Limb (tissue), 2 donors: ENCODE results near the gene CDKN2B.
"Not testable (repeated sequence)": the region's sequence is repeated elsewhere in the genome, so short reads cannot be mapped to it uniquely, and the experiment has no call there.

Experiments
- DNase-seq, 2 donors: peaks; one replicate each; pipeline ENCODE4 v3.0.0-alpha.2; 2016; ENCODE audit errors: extremely low spot score in 2 of 2

Gene CDKN2B

DNA sequence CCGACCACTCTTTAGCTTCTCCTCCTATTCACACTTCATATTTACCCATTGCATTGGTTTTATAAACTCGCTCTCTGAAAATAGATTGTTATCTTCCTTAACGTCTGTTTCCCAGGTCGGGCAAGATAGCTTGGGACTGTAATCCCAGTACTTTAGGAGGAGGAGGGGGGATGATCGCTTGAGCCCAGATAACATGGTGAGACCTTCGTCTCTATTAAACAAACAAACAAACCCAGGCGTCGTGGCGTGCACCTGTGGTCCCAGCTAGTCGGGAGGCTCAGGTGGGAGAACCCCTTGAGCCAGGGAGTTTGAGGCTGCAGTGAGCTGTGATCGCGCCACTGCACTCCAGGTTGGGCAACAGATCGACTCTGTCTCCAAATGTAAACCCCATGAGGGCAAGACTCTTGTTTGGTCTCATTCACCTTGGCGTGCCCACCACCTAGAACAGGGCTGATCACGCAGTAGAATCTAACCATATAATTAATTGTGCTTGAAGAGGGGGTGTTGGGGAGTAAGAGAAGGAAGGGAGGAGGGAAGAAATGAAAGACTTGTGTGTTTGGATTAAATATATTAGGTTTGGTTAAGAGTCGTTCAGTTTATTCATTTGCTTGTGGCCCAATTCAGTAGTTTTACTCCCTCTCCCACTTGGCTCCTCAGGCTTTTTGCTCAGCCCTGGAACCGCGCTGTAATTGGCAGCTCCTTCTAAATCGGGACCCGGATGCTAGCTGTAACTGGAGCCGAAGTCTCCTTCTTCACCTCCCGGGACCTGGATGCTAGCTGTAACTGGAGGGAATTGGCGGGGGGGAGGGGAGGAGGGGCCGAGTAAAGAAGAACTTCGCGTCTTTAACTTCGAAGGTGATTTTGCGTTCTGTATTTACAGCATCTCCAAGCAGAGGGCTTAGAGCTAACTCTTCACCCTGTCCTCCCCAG is 39.8 kb downstream of the CDKN2B start:
- peak in 1 of 2 donors; percentile 34 for DNase-seq

DNA sequence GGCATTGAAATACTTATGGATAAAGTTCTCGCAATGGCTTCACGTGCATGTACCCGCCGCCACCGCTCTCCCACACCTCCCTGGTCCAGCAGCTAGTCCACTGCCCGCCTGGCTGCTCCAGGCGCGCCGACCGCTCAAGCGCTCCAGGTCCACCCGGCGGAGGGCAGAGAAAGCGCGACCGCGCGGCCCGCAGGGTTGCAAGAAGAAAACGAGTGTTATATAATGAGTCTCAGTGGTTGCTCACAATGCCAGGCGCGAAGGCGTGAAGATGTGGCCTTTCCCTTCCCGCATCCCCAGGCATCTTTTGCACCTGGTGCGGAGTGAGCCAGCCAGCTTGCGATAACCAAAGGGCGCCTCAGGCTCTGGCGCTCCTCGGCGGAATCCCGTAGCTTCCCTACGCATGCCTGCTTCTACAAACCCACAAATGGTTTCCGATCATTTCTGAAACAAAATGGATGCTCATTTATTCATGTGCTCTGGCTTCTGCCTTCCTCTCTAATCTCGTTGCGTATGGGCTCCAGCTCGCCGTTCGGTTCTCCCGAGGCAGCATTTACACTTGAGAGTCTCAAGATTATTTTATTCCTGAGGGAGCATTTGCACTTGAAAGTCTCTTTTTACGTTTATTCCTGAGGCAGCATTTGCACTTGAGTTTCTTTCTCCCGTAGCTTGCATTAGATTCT is 40.6 kb downstream of the CDKN2B start:
- peak in 1 of 2 donors; percentile 63 for DNase-seq

DNA sequence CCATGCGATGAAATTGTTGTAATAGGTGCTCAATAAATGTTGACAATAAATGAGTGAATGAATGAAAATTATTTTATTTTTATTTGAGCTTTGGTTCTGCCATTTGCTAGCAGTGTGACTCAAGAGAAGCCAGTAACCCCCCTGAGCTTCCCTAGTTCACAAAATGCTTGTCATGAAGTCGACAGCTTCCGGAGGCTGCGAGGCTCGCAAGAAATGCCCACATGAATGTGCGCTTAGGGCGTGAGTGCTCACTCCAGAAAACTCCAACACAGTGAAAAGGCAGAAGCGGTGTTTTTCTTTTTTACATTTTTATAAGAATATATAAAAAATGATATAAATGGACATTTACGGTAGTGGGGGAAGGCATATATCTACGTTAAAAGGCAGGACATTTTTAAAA is 41.4 kb downstream of the CDKN2B start:
- no peak for DNase-seq

DNA sequence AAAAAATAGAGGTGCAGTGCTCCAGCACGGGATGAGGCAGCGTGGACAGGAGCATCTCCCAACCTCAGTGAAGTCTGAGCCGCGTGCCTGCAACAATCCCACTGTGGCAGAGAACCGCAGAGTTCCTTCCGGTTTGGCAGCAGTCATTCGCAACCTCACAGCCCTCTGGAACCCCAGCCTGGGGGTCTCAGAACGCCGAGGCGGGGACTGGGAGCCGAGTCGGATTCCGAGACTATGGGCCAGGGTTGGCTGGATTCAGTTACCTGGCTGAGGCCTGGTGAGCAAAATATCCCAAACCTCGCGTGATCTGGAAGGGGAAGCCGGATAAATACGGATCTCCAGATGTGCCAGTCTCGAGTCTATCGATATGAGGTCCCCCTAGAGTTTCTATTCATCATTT is 41.9 kb downstream of the CDKN2B start:
- DNase-seq: no peak

DNA sequence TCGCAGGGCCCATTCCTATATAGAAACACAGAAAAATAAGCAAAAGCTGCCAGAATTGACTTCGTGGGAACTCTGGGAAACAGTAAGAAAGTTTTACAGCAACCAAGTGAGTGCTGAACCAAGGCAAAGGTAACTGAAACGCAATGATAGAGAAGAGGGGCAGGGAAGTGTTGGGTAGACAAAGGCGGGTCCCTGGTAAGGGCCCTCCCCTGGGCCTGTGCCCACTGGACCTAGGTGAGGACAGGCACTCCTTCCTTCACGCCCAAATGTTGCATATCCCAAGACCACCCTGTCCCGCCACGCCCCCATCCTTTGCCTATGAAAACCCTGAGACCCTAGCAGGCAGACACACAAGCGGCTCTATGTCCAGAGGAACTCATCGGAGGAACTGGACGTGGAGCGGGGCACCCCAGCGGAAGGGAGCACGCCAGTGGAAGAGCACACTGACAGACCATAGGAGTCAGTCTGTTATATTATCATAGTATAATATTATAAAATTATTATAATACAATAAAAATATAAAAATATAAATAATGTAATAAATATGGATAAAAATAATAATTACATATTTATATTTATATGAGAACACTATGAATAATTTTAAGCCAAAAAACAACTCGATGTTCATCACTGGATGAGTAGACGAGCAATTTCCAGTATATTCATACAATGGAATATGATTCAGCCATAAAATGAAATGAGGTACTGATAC is 42.8 kb downstream of the CDKN2B start:
- DNase-seq: peak in 1 of 2 donors; percentile 38

DNA sequence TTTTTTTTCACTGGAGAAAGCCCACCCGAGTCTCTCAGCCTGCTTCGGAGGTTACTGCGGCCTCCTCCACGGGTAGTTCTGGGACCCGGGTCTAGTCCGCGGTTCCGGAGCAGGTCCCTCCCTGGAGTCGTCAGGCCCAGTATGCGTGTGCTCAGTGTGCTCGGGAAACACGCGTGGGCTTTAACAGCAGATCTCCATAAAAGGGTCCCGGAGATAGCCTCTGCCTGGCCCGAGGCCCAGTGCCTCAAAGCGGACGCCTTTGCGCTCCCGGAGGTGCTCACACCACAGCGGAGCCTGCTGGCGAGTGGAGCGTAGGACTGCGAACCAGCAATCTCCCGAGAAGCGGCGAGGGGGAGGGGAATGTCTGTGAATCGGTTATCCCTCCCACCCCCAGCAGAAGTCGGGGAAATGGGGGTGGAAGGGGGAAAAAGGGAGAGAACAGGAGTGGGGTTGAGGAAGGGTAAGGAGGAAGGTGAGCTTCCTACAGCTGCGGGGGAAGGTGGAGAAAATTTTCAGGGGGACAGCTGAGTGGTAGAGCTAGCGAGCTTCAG is 43.6 kb downstream of the CDKN2B start:
- peak in 1 of 2 donors; percentile 64 for DNase-seq

DNA sequence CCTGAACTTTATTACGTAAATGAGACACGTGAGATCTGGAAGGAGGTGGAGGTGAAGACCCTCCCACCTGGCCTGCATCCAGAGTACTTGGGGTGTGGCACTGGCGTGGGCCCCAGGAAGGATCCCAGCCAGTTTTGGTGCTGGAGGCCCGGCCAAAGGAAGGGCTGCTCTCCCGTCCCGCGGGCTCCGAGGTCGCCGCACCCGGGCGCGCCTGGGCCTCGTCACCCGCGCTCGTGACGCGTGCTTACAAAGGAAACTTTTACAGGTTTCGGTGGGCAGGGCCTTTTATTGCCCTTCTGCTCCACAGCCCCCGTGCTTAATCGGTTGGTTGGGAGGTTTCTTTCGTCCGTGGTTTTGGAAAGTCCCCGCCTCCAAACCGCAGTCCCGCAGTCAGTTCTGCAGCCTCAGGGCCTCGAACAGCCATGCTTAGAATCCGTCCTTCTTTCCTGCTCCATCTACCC is 44.1 kb downstream of the CDKN2B start:
- DNase-seq: peak in 1 of 2 donors; percentile 63

DNA sequence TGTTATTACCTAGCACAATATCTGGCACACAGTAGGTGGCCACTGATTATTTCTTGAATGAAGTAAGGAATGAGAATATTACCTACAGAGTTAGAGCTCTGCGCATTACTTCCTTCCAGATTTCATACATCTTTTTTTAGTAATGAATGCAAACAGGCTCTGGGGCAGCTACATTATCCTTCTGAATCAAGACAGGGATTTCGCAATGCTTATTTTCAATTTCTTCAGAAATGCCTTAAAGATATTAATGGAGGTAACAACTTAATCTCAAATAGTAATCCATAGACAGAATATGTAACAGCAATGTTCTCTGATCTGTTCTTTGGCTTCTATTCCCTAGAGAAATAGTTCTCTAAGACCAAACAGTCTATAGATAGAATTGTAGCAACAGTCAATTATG is 47.5 kb downstream of the CDKN2B start:
- DNase-seq: no peak

DNA sequence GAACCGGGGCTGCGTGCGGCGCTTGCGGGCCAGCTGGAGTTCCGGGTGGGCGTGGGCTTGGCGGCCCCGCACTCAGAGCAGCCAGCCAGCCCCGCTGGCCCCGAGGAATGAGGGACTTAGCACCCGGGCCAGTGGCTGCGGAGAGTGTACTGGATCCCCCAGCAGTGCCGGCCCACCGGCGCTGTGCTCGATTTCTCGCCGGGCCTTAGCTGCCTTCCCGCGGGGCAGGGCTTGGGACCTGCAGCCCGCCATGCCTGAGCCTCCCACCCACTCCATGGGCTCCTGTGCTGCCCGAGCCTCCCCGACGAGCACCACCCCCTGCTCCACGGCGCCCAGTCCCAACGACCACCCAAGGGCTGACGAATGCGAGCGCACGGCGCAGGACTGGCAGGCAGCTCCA is 49.8 kb downstream of the CDKN2B start:
- DNase-seq: not testable (repeated sequence)

DNA sequence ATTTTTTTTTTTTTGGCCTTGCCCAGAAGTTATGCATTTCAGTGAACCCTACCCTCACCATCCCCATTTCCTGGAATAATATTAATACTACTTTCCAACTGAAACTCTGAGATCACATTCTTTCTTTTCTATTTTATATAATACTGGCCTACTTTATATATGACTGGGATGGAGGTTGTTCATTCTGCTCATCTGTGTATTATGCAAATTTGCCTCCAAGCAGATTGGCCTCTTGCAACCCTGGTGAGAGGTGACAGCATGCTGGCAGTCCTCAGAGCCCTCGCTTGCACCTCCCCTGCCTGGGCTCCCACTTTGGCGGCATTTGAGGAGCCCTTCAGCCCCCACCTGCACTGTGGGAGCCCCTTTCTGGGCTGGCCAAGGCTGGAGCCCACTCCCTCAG is 50.3 kb downstream of the CDKN2B start:
- no peak for DNase-seq
